H9 (cell line): ENCODE measurements around the gene TMEM131. TPM values are rescaled to one million over a fixed set of nuclear protein-coding genes. Genes with fewer than 3 reads are reported as not detected.

Source experiments
- DNase-seq: peaks from one replicate; pipeline ENCODE4 v3.0.0-alpha.2; 2017
- H2AFZ ChIP-seq: one replicate; pipeline ENCODE4 v1.6.1; 2013; ENCODE audit warnings: mild to moderate bottlenecking, low read length, control low read depth, moderate library complexity
- H2AK5ac ChIP-seq: 2 replicates; pipeline ENCODE4 v1.6.1; 2013; ENCODE audit warnings: low read length, control low read depth, mixed read lengths; ENCODE audit not compliant: insufficient read length
- H2BK120ac ChIP-seq: one replicate; pipeline ENCODE4 v1.6.1; 2013; ENCODE audit warnings: low read depth, mild to moderate bottlenecking, low read length, control low read depth, inconsistent platforms; ENCODE audit not compliant: poor library complexity, severe bottlenecking
- H2BK12ac ChIP-seq: 2 replicates; pipeline ENCODE4 v1.6.1; 2013; ENCODE audit warnings: low read length, control low read depth, mixed read lengths, low read depth; ENCODE audit not compliant: insufficient read length
- H2BK15ac ChIP-seq: 2 replicates; pipeline ENCODE4 v1.6.1; 2013; ENCODE audit warnings: low read depth, low read length, control low read depth
- H2BK20ac ChIP-seq: one replicate; pipeline ENCODE4 v1.6.1; 2013; ENCODE audit warnings: low read depth, mild to moderate bottlenecking, low read length, control low read depth, inconsistent platforms; ENCODE audit not compliant: poor library complexity, severe bottlenecking
- H2BK5ac ChIP-seq: 2 replicates; pipeline ENCODE4 v1.6.1; 2013; ENCODE audit warnings: low read length, control low read depth, mixed read lengths; ENCODE audit not compliant: insufficient read length
- H3K14ac ChIP-seq: 2 replicates; pipeline ENCODE4 v1.6.1; 2013; ENCODE audit warnings: low read length, control low read depth; ENCODE audit not compliant: insufficient read depth
- H3K18ac ChIP-seq: 2 replicates; pipeline ENCODE4 v1.6.1; 2013; ENCODE audit warnings: low read depth, mild to moderate bottlenecking, mixed read lengths, low read length, control low read depth; ENCODE audit not compliant: insufficient read length
- H3K23ac ChIP-seq: 2 replicates; pipeline ENCODE4 v1.6.1; 2013; ENCODE audit warnings: low read length, control low read depth, mixed read lengths, low read depth; ENCODE audit not compliant: insufficient read length
- H3K23me2 ChIP-seq: 2 replicates; pipeline ENCODE4 v1.6.1; 2013; ENCODE audit warnings: low read depth, mild to moderate bottlenecking, mixed read lengths, low read length, control low read depth; ENCODE audit not compliant: insufficient read length, poor library complexity, severe bottlenecking
- H3K27ac ChIP-seq: 2 replicates; pipeline ENCODE4 v1.5.1; 2013; ENCODE audit warnings: low read length, control low read depth, mixed read lengths, low read depth; ENCODE audit not compliant: insufficient read length
- H3K27me3 ChIP-seq: 2 replicates; pipeline ENCODE4 v1.6.1; 2013; ENCODE audit warnings: low read length, control low read depth, inconsistent platforms; ENCODE audit not compliant: insufficient read depth
- H3K4ac ChIP-seq: 2 replicates; pipeline ENCODE4 v1.6.1; 2013; ENCODE audit warnings: low read depth, mild to moderate bottlenecking, control low read depth, inconsistent platforms, low read length, moderate library complexity
- H3K4me1 ChIP-seq: 2 replicates; pipeline ENCODE4 v1.6.1; 2013; ENCODE audit warnings: low read length, control low read depth, inconsistent platforms; ENCODE audit not compliant: insufficient read depth
- H3K4me2 ChIP-seq: 2 replicates; pipeline ENCODE4 v1.6.1; 2013; ENCODE audit warnings: low read length, control low read depth, mixed read lengths; ENCODE audit not compliant: insufficient read length, insufficient read depth
- H3K56ac ChIP-seq: 2 replicates; pipeline ENCODE4 v1.6.1; 2013; ENCODE audit warnings: low read depth, mild to moderate bottlenecking, mixed read lengths, low read length, control low read depth; ENCODE audit not compliant: insufficient read length
- H3K79me1 ChIP-seq: 2 replicates; pipeline ENCODE4 v1.6.1; 2013; ENCODE audit warnings: low read depth, mild to moderate bottlenecking, moderate library complexity, low read length, control low read depth, inconsistent platforms; ENCODE audit not compliant: insufficient read depth, poor library complexity, severe bottlenecking
- H3K79me2 ChIP-seq: 2 replicates; pipeline ENCODE4 v1.6.1; 2013; ENCODE audit warnings: low read length, control low read depth, inconsistent platforms; ENCODE audit not compliant: insufficient read depth
- H3K9ac ChIP-seq: 2 replicates; pipeline ENCODE4 v1.6.1; 2013; ENCODE audit warnings: low read length, control low read depth, mixed read lengths; ENCODE audit not compliant: insufficient read length; ENCODE audit errors: extremely low read depth
- H3K9me3 ChIP-seq: one replicate; pipeline ENCODE4 v1.6.1; 2013; ENCODE audit warnings: low read depth, low read length, inconsistent platforms; ENCODE audit not compliant: control insufficient read depth
- H3T11ph ChIP-seq: one replicate; pipeline ENCODE4 v1.6.1; 2013; ENCODE audit warnings: mild to moderate bottlenecking, low read length, control low read depth, inconsistent platforms
- H4K20me1 ChIP-seq: one replicate; pipeline ENCODE4 v1.6.1; 2013; ENCODE audit not compliant: control insufficient read depth, insufficient read length, insufficient read depth
- H4K5ac ChIP-seq: 2 replicates; pipeline ENCODE4 v1.6.1; 2013; ENCODE audit warnings: low read depth, mild to moderate bottlenecking, mixed read lengths, low read length, control low read depth; ENCODE audit not compliant: insufficient read length
- H4K8ac ChIP-seq: replicated peaks from 2 replicates; pipeline ENCODE4 v1.6.1; 2013; ENCODE audit warnings: low read length, control low read depth, mixed read lengths, low read depth; ENCODE audit not compliant: insufficient read length
- H4K91ac ChIP-seq: 2 replicates; pipeline ENCODE4 v1.6.1; 2013; ENCODE audit warnings: low read depth, mild to moderate bottlenecking, moderate library complexity, mixed read lengths, low read length, control low read depth; ENCODE audit not compliant: insufficient read length
- H3K27ac Mint-ChIP-seq, 3 experiments: 2 replicates in 2 of 3; 3 replicates in 1 of 3; pipeline ENCODE4 v1.8.0; 2020 to 2021; ENCODE audit warnings: mixed read lengths in 3 of 3, mild to moderate bottlenecking in 1 of 3, moderate library complexity in 1 of 3
- H3K27me3 Mint-ChIP-seq: 2 replicates; pipeline ENCODE4 v1.8.0; 2021; ENCODE audit warnings: low read depth, mild to moderate bottlenecking, moderate library complexity, mixed read lengths
- H3K36me3 Mint-ChIP-seq, 3 experiments: 2 replicates in 2 of 3; 3 replicates in 1 of 3; pipeline ENCODE4 v1.8.0; 2020 to 2021; ENCODE audit warnings: low read depth in 3 of 3, mixed read lengths in 3 of 3; ENCODE audit not compliant: insufficient read depth in 1 of 3
- H3K4me1 Mint-ChIP-seq, 2 experiments: 2 replicates each; pipeline ENCODE4 v1.8.0; 2020; ENCODE audit warnings: mixed read lengths in 2 of 2
- H3K4me3 Mint-ChIP-seq, 2 experiments: 2 replicates in 1 of 2; 3 replicates in 1 of 2; pipeline ENCODE4 v1.8.0; 2020 to 2021; ENCODE audit warnings: mild to moderate bottlenecking in 2 of 2, mixed read lengths in 2 of 2, moderate library complexity in 1 of 2
- H3K9me3 Mint-ChIP-seq, 2 experiments: 2 replicates in 1 of 2; 3 replicates in 1 of 2; pipeline ENCODE4 v1.8.0; 2020; ENCODE audit warnings: mild to moderate bottlenecking in 2 of 2, mixed read lengths in 2 of 2, moderate library complexity in 1 of 2
- WGBS: extraction: QIAGEN DNeasy Blood & Tissue Kit; methylation state at CpG from one replicate; pipeline ENCODE4 v1.1.7; 2013; ENCODE audit warnings: missing lambda C conversion rate, low lambda C conversion rate, mixed read lengths; ENCODE audit not compliant: insufficient read length; ENCODE audit errors: extremely low coverage; 5-methylcytosine and 5-hydroxymethylcytosine counted together
- total RNA-seq: library from RNA; stranded (reverse); gene quantifications from 2 replicates; pipeline ENCODE4 v1.2.1, GENCODE V29; 2021
- TF ChIP-seq, protein P1 (sequence below): fragments of 200-600 bp; sonication (generic); conservative IDR thresholded peaks from 3 replicates; pipeline ENCODE4 v1.8.0; 2021; ENCODE audit warnings: antibody characterized with exemption, mild to moderate bottlenecking

Gene TMEM131
- total RNA-seq, 1 experiment from 2014 or later, result 20.9 TPM

DNA sequence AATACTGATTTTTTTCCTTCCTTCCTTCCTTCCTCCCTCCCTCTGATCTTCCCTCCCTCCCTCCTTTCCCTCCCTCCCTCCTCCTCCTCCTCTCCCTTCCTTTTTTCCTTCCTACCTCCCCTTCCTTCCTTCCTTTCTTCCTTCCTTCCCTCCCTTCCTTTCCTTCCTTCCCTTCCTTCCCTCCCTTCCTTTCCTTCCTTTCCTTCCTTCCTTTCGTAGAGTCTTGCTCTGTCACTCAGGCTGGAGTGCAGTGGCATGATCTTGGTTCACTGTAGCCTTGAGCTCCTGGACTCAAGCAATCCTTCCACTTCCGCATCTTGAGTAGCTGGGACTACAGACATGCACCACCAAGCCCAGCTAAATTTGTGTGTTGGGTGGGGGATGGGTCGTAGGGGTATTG, 8.9 kb upstream of the TMEM131 start:
- no peak overlapping the region for H3K4ac ChIP-seq
- no peaks in the 10 kb centered on the region; the same call in 1 of the 2 replicates for H3K27me3 Mint-ChIP-seq
- H3K36me3 Mint-ChIP-seq, result no peaks in the 10 kb centered on the region
- H3K4me1 ChIP-seq, result no peaks in the 10 kb centered on the region
- no peaks in the 10 kb centered on the region for H4K20me1 ChIP-seq
- no peaks in the 10 kb centered on the region for H3K23me2 ChIP-seq
- TF ChIP-seq, protein P1, sequence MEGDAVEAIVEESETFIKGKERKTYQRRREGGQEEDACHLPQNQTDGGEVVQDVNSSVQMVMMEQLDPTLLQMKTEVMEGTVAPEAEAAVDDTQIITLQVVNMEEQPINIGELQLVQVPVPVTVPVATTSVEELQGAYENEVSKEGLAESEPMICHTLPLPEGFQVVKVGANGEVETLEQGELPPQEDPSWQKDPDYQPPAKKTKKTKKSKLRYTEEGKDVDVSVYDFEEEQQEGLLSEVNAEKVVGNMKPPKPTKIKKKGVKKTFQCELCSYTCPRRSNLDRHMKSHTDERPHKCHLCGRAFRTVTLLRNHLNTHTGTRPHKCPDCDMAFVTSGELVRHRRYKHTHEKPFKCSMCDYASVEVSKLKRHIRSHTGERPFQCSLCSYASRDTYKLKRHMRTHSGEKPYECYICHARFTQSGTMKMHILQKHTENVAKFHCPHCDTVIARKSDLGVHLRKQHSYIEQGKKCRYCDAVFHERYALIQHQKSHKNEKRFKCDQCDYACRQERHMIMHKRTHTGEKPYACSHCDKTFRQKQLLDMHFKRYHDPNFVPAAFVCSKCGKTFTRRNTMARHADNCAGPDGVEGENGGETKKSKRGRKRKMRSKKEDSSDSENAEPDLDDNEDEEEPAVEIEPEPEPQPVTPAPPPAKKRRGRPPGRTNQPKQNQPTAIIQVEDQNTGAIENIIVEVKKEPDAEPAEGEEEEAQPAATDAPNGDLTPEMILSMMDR, result no peak
- H2BK12ac ChIP-seq, result no peak overlapping the region
- no CpG with 5 or more reads among the region's 3 CpGs for WGBS
- H3K9me3 ChIP-seq, result no peaks in the 10 kb centered on the region
- H3K56ac ChIP-seq, result no peak overlapping the region
- H4K5ac ChIP-seq, result peak overlapping the region; percentile 17
- H2AFZ ChIP-seq, result no peak overlapping the region
- no peak overlapping the region for H4K8ac ChIP-seq
- no peaks in the 10 kb centered on the region for H3K9me3 Mint-ChIP-seq
- H3T11ph ChIP-seq, result no peak overlapping the region
- no peak for DNase-seq
- 0 out of 2 replicates have a peak, but pooled peaks cover 2% of the 10 kb centered on the region for H3K79me2 ChIP-seq
- H3K18ac ChIP-seq, result no peak overlapping the region
- no peak overlapping the region for H3K14ac ChIP-seq
- H3K79me1 ChIP-seq, result no peaks in the 10 kb centered on the region
- H2BK5ac ChIP-seq, result no peak overlapping the region
- no peak overlapping the region for H3K4me2 ChIP-seq
- no peak overlapping the region for H4K91ac ChIP-seq
- no peak overlapping the region for H2BK15ac ChIP-seq
- H3K4me3 Mint-ChIP-seq, result no peak overlapping the region
- H3K9ac ChIP-seq, result no peak overlapping the region
- no peak overlapping the region for H2AK5ac ChIP-seq
- no peak overlapping the region for H3K23ac ChIP-seq
- peak overlapping the region in 1 of 3 experiments; percentile 26; a peak in 2 of 7 replicates for H3K27ac Mint-ChIP-seq
- H3K27ac ChIP-seq, result no peak overlapping the region
- no peaks in the 10 kb centered on the region for H3K27me3 ChIP-seq
- no peak overlapping the region for H2BK120ac ChIP-seq
- no peak overlapping the region for H2BK20ac ChIP-seq
- no peaks in the 10 kb centered on the region; a peak in 1 of 4 replicates for H3K4me1 Mint-ChIP-seq
